Measurements from ENCODE around the gene HOXA13. TPM values are rescaled to one million over a fixed set of nuclear protein-coding genes. Genes with fewer than 3 reads are reported as not detected.

HOXA13 gene
- 1.5 and 2.0 TPM in 2 replicates for total RNA-seq (2014; rRNA removed; shearing (Covaris generic))
- polyA plus RNA-seq (2015; cell fraction: cytosol; rRNA removed) = 1.9 and 2.1 TPM in 2 replicates
- 1.5 and 2.3 TPM in 2 replicates for polyA plus RNA-seq (2015; cell fraction: nucleus; rRNA removed)

DNA sequence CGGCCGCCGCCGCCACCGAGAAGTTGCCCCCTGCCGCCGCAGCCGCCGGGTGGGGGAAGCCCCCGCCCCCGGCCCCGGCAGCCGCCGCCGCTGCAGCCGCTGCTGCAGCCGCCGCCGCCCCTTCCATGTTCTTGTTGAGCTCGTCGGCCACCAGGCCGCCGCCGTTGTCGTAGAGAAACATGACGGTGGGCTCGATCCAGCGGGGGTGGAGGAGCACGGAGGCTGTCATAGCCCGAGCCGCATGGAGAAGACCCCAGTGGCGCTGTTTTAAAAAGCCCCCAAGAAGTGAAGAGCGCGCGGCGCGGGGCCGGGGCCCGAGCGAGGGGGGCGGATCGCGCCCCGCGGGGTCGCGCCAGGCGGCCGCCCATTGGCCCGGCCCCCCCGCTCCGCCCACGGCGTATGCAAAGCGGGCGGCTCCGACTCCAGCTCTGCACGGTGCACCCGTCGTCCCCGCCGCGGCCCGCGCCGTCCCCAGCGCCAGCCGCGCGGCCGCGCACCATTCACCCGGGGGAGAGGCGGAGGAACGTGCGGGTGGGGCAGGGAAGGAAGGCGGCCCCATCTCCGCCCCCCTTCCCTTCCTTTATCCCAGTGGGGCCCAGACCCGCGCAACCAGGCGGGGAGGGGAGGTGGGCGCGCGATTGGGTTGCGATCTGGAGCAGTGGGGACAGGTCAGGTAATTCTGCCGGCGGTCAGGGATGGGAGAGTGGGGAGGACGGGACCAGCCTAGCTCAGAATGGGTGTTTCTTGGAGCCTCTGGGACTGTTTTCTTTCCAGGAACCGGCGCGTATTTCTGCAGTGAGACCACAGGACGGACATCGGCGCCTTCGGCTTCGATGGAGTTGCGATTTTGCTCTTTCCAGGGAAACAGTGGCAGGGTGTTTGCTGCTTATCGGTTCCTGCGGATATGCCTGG lies at the start of gene HOXA13:
Gene HOXA13 (minus strand): TSS at position 243 of the 912 bp plus-strand sequence. CDS start 14 bp downstream, at position 229.
- in situ Hi-C loops (cut with HindIII; ENCODE audit: low pct_unique_long_range_greater_than_20kb, low sequenced_read_pairs) = loop anchor here (25.0 kb wide), 1 partner anchor 387 kb away; no protein-coding TSS in a partner anchor
- peak; percentile 79 for DNase-seq (ENCODE audit: low read depth, low spot score)

DNA sequence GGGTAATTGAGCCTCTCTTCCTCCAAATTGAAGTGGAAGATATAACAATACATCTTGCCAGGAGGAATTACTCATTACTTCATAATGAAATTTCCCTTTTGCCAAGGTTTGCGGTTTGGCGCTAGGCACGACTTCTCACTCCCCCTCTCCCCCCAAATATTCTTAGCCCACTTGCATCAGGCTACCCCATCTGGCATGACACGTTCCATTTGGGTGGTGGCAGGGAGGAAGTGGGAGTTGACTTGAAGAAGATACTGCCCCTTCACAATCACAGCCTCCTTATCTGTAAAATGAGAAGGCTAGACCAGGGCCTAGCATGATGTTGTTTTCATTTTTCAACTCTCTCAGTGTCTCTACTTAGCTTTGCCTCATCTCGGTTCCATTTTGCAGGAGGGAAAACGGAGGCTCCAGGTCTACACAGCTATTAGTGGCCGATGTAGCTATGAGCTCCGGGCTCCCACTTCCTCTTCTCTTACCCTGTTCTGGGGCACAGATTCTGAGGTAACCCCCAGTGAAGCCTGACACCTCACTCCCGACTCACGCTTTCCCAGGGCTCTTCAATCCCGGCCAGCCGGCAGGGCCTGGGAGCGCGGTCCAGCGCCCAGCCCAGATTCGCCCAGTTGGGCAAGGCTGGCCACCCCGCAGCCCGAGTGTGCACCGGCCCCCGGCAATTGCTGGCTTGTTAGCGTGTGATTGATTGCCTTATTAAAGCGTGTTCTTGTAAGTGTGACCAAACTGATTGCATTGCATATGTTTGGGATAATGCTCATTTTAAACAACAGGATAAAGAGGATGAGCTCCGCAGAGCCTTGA lies 49.2 kb upstream of the HOXA13 start:
- DNase-seq (ENCODE audit: low read depth, low spot score) = no peak
- in situ Hi-C loops (cut with HindIII; ENCODE audit: low pct_unique_long_range_greater_than_20kb, low sequenced_read_pairs) = no loop called here

DNA sequence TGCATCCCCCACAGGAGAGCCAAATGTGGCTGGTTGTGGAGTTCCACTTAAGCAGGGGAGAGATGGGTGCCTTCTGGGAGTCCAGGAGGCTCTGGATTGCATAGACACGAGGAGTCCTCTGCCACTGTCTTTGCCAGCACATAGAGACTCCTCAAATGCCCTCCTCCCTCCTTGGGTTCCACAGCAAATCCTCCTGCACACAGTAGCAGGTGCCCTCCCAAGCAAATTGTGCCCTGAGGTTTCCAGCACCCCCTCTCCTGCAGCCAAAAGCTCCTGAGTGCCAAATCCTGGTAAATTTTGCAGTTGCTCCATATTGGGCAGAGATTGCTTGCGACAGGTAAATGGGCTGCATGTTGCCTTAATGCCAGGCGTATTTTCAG lies 48.5 kb upstream of the HOXA13 start:
- in situ Hi-C loops (cut with HindIII; ENCODE audit: low pct_unique_long_range_greater_than_20kb, low sequenced_read_pairs) = no loop called here
- DNase-seq (ENCODE audit: low read depth, low spot score) = no peak

DNA sequence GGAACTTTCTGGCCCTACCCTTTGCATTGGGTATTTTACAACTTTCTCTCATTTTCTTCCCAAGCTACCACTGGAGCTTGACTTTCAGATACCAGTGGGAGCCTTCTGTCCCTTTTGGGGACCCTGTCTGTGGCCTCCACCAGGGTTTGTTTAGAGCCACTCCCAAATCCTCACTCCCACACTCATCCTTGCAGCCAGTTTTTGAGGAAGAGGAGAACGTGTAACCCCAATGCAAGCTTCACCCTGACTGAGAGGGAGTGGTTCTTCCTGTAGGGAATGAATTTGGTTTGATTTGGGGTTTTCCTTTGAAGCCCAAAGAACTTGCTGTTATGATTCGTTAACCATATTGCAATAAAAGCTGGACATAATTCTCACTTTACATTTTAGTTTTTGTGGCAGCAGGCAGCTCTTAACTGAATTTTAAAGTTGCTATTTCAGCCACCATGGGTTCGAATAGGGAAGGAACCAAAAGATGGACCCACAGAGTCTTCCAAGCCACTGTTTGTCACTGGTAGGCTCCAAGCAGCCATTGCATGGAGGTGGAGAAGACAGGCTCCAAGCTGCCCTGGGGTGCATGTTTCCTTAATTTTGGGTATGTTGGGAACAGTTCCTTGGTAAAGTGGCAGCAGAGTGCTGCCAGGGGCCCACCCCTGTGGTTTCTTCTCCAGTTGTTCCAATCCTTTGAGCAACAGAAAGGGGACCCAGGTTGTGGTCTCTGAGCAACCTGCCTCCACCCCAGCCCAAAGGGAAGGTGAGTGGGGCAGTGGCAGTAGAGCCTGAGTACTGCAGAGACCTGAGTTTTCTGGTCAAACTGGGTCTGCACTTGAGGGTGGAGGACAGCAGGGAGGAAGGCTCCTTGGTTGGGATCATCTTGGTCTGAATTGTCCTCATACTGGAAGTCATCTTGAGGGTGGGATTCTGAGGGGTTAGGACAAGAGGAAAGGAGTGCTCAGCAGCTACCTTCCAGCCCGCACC lies 47.8 kb upstream of the HOXA13 start:
- in situ Hi-C loops (cut with HindIII; ENCODE audit: low pct_unique_long_range_greater_than_20kb, low sequenced_read_pairs) = no loop called here
- DNase-seq (ENCODE audit: low read depth, low spot score) = no peak

DNA sequence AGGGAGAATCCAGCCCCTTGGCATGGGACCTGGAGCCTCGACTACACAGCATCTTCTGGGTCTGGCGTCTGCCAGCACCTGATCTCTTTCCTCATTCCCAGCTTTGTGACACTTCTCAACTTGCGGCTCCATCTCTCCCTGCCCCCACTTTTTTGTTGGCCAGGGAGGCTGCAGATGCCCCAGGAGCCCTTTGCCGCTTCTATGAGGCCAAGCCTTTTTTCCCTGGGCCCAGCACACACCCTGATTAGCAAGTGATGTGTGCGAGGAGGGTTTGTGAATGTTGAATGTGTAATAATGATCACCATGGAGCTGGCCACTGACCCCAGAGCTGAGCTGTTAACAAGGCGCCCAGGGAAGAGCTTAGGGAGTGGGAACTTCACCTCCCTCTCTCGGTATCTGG lies 47.1 kb upstream of the HOXA13 start:
- no peak for DNase-seq (ENCODE audit: low read depth, low spot score)
- in situ Hi-C loops (cut with HindIII; ENCODE audit: low pct_unique_long_range_greater_than_20kb, low sequenced_read_pairs) = no loop called here

DNA sequence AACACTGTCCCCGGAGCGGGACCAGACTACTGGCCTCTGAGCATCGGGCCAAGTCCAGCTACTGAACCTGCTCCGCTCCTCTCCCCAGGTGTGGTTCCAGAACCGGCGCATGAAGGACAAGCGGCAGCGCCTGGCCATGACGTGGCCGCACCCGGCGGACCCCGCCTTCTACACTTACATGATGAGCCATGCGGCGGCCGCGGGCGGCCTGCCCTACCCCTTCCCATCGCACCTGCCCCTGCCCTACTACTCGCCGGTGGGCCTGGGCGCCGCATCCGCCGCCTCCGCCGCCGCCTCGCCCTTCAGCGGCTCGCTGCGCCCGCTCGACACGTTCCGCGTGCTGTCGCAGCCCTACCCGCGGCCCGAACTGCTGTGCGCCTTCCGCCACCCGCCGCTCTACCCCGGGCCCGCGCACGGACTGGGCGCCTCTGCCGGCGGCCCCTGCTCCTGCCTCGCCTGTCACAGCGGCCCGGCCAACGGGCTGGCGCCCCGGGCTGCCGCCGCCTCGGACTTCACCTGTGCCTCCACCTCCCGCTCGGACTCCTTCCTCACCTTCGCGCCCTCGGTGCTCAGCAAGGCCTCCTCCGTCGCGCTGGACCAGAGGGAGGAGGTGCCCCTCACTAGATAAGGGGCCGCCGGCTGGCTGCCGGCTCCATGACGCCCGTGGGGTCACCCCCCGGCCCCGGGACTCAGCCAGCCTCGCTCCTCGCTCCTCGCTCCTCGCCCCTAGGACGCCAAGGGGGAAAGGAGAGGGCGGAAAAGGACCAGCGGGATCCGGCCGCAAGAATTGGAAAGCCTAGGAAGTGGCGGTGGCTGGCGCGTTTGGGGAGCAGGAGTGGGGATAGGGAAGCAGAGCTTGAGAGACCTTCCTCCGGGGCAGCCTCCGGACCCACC lies 46.2 kb upstream of the HOXA13 start:
- DNase-seq (ENCODE audit: low read depth, low spot score) = no peak
- in situ Hi-C loops (cut with HindIII; ENCODE audit: low pct_unique_long_range_greater_than_20kb, low sequenced_read_pairs) = no loop called here

DNA sequence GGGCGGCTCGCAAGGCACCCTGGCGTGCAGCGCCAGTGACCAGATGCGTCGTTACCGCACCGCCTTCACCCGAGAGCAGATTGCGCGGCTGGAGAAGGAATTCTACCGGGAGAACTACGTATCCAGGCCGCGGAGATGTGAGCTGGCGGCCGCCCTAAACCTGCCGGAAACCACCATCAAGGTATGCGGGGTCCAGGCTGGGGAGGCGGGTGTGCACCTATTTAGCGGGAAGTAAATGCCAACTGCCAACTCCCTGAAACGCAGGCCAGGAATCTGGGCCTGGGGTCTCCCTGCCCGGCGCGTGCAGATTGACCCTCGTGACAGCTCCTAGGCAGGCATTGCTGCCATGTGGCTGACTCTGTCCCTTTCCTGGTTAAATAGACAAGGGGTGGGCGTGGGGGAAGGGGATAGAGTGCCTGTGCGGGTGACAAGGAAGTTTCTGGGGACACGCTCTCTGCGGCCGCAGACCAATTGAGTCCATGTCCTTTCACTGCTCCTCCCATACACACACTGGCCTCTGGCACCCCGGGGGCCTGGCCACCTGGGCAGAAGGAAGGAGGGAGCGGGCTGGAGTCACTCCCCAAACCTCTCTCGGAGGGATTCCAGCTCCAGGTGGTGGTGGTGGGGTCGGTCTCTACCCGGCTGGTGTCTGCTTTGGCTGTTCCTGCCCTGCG lies 45.4 kb upstream of the HOXA13 start:
- in situ Hi-C loops (cut with HindIII; ENCODE audit: low pct_unique_long_range_greater_than_20kb, low sequenced_read_pairs) = no loop called here
- no peak for DNase-seq (ENCODE audit: low read depth, low spot score)

DNA sequence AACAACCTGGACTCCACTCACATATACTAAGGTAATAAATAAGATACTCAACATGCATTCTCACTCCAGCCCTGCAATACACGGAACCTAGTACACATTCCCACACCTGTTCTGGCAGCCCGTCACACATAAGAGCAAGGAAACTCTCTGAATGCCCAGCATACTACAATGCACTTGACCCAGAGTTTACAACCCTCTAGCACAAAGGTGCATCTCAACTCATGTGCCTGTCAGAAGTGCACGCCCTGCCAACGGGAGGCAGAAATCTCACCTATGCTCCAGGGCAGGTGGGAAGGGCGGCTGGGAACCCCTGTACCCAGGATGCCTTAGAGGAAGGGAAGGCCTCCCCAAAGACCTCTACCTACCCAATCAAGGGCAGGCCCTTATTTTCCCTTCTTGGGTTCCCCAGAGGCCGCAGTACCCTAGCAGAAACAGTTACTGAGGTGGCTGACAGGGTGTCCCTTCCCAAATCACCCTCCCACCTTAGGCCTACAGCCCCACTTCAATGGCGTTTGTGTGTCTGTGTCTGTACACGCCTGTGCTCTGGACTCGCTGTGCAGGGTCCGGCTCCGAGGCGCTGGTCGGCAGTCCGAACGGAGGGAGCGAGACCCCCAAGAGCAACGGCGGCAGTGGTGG lies 44.7 kb upstream of the HOXA13 start:
- in situ Hi-C loops (cut with HindIII; ENCODE audit: low pct_unique_long_range_greater_than_20kb, low sequenced_read_pairs) = no loop called here
- DNase-seq (ENCODE audit: low read depth, low spot score) = no peak

DNA sequence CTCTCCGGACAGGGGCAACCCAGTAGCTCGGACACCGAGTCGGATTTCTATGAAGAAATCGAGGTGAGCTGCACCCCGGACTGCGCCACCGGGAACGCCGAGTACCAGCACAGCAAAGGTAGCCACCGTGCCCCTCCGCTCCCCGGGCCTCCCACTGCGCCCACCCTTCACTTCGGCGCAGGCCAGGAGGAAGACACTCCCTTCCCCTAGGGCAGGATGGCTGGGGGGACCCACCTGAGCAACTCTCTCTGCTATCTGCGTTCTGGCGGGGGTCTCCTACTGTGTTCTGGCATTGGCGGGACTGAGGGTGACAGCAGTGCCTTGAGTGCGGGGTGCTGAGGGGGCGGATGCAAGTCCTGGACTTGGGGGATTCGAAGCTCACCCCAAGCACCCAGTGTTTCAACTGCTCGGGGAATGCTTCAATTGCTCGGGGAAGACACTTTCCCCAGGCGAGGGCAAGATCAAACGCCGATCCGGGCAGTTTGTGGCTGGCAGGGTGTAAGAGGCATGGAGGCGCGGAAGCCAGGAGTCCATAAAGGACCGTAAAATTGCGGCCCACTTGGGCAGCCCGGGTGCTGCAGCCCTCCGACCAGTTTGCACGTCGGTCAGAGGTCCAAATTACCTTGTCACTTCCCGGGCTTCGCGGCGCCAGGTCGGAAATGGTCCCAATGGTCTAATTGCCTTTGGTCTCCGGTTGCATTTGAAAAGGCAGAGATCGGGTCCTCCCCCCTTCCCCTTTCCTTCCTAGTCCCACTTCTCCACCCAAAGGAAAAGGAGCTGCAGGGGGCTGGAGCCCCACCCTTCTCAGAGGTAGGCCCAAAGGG lies 43.7 kb upstream of the HOXA13 start:
- no peak for DNase-seq (ENCODE audit: low read depth, low spot score)
- in situ Hi-C loops (cut with HindIII; ENCODE audit: low pct_unique_long_range_greater_than_20kb, low sequenced_read_pairs) = no loop called here

DNA sequence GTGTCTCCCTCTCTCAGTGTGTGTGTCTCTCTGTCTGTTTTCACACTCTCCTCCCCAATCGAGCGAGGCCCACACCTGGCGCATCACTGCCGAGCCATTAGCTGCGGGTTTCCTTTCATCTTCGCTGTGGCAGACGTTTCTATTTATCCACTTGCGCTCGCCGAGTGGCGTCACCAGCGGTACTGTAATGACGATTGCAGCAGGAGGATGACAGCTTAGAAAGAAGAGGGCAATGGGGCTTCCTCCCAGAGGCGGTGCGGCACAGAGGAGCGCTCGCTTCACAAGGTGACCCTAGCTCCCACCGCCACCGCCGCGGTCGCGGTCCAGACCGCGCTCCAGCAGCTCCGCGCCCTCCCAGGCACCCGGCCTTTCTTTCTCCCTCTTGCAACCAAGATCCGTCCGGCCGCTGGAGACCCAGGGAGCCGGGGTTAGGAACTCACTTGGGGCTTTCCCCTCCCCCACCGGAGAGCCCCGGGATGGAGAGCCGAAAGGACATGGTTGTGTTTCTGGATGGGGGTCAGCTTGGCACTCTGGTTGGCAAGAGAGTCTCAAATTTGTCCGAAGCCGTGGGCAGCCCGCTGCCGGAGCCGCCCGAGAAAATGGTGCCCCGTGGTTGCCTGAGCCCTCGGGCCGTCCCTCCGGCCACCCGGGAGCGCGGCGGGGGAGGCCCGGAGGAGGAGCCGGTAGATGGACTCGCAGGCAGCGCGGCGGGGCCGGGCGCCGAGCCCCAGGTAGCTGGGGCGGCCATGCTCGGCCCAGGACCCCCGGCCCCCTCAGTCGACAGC lies 42.9 kb upstream of the HOXA13 start, which contains the start of gene EVX1:
Gene EVX1 (plus strand): TSS at position 248 of the 785 bp plus-strand sequence. CDS start 229 bp downstream, at position 477.
- in situ Hi-C loops (cut with HindIII; ENCODE audit: low pct_unique_long_range_greater_than_20kb, low sequenced_read_pairs) = no loop called here
- DNase-seq (ENCODE audit: low read depth, low spot score) = no peak

DNA sequence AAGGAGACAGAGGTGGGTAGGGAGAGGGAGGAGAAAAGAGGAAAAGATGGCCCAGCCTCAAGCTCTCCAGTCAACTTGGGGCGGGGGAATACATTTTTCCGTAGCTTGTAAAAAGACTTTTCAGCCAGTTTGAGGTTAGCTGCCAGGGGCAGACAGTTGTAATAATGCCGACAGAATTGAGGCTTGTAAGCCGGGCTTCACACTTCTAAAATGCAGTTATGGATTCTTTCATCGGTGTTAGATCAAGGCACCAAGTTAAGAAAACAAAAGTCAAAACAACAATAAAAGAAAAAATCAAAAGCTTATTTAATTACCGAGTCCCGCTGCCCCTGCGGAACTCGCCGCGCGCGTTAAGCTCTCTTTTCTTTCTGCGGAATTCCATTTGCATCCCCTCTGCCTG lies 42.3 kb upstream of the HOXA13 start:
- DNase-seq (ENCODE audit: low read depth, low spot score) = no peak
- in situ Hi-C loops (cut with HindIII; ENCODE audit: low pct_unique_long_range_greater_than_20kb, low sequenced_read_pairs) = no loop called here

DNA sequence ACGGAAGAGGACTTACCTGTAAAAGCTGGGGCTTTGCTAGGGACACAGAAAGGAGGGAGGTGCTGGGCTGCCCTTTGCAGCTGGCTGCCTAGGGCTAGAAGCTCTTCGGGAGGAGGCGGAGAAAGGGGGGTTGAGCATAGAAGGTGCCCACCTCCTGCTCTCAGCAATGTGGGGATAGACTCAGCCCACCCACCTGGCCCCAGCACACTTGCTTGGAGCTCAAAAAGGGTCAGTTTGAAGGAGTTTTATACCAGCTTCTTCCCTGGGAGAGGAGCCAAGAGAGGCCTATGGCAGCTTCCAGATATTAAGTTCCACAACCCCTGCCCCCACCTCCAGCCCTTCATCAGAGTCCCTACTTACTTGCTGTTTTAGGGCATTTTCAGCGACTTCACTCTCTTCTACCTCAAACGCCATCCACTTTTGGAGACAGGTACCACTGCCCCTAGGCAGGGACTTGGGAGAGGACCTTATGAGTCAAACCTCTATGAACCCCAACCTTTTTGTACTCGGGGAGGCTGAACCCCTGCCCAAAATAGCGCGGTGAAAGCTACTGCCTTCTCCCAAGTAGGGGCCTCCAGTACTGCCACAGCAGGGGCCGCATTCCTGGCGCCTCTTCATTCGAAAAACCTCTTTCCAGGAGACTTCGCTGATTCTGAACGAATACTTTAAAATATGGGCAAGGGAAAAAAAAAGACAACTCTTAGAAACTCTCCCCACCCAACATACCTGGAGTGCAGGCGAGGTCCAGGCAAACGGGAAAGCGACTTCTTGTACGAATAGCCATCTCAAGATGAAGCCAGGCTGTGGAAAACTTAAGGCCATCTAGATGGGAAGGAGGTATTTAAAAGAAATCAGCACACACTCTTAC lies 41.5 kb upstream of the HOXA13 start:
- in situ Hi-C loops (cut with HindIII; ENCODE audit: low pct_unique_long_range_greater_than_20kb, low sequenced_read_pairs) = no loop called here
- DNase-seq (ENCODE audit: low read depth, low spot score) = no peak
